HepG2 (cell line): ENCODE data around the gene SMDT1. TPM values are rescaled to one million over a fixed set of nuclear protein-coding genes. Genes with fewer than 3 reads are reported as not detected.

Experiments used
- ATF1 ChIP-seq: IDR thresholded peaks from 2 replicates; pipeline ENCODE4 v1.6.1; 2016; ENCODE audit warnings: mild to moderate bottlenecking, control low read depth
- ATF2 ChIP-seq: sonication (generic); formaldehyde crosslinking; IDR thresholded peaks from 2 replicates; pipeline ENCODE4 v1.4.0; 2020; ENCODE audit warnings: missing genetic modification reagents
- ETV5 ChIP-seq: IDR thresholded peaks from 2 replicates; pipeline ENCODE4 v1.6.1; 2018; ENCODE audit warnings: missing biosample characterization, missing genetic modification reagents, inconsistent platforms, borderline replicate concordance
- GABPA ChIP-seq, 2 experiments: IDR thresholded peaks; 2 replicates each; pipeline ENCODE4 v1.6.1; 2011 to 2016; ENCODE audit warnings: low read depth in 2 of 2, low read length in 1 of 2, missing biosample characterization in 1 of 2, missing genetic modification characterization in 1 of 2
- HINFP ChIP-seq: sonication (generic); formaldehyde crosslinking; IDR thresholded peaks from 2 replicates; pipeline ENCODE4 v1.4.0; 2020; ENCODE audit warnings: low read depth, mild to moderate bottlenecking, missing genetic modification reagents
- HNF4A ChIP-seq: sonication (generic); formaldehyde crosslinking; IDR thresholded peaks from 2 replicates; pipeline ENCODE4 v1.4.0; 2020; ENCODE audit warnings: missing genetic modification reagents
- SP2 ChIP-seq: sonication (generic); formaldehyde crosslinking; IDR thresholded peaks from 2 replicates; pipeline ENCODE4 v1.5.1; 2020; ENCODE audit warnings: mild to moderate bottlenecking, missing genetic modification reagents
- SP4 ChIP-seq: sonication (generic); formaldehyde crosslinking; IDR thresholded peaks from 2 replicates; pipeline ENCODE4 v1.8.1; 2023; ENCODE audit warnings: mild to moderate bottlenecking, missing genetic modification reagents
- SRSF1 ChIP-seq: fragments of 200-400 bp; formaldehyde crosslinking; optimal IDR thresholded peaks from 2 replicates; pipeline ENCODE3; 2017; ENCODE audit warnings: mild to moderate bottlenecking, low read depth, low read length, moderate library complexity
- TAF1 ChIP-seq: sonication (generic); formaldehyde crosslinking; IDR thresholded peaks from 2 replicates; pipeline ENCODE4 v1.4.0; 2020; ENCODE audit warnings: missing genetic modification reagents
- ZBTB38 ChIP-seq: sonication (generic); formaldehyde crosslinking; IDR thresholded peaks from 2 replicates; pipeline ENCODE4 v1.5.1; 2020; ENCODE audit warnings: mild to moderate bottlenecking, missing genetic modification reagents
- ZHX2 ChIP-seq, 2 experiments: sonication (generic) in 1 of 2; formaldehyde crosslinking in 1 of 2; IDR thresholded peaks; 2 replicates each; pipeline versions ENCODE4 v1.6.1 to v1.9.0; 2014 to 2022; ENCODE audit warnings: antibody characterized with exemption in 1 of 2, borderline replicate concordance in 1 of 2, inconsistent platforms in 1 of 2, low read depth in 1 of 2, missing genetic modification reagents in 1 of 2
- ZNF30 ChIP-seq: sonication (generic); formaldehyde crosslinking; IDR thresholded peaks from 2 replicates; pipeline ENCODE4 v1.5.0; 2020; ENCODE audit warnings: mild to moderate bottlenecking, missing genetic modification reagents
- ZNF33B ChIP-seq: sonication (generic); formaldehyde crosslinking; IDR thresholded peaks from 2 replicates; pipeline ENCODE4 v1.5.1; 2020; ENCODE audit warnings: mild to moderate bottlenecking, missing genetic modification reagents
- ZNF512B ChIP-seq: sonication (generic); formaldehyde crosslinking; IDR thresholded peaks from 2 replicates; pipeline ENCODE4 v1.5.1; 2020; ENCODE audit warnings: missing genetic modification reagents, mild to moderate bottlenecking, borderline replicate concordance
- ZNF660 ChIP-seq: sonication (generic); formaldehyde crosslinking; IDR thresholded peaks from 2 replicates; pipeline ENCODE4 v1.5.1; 2020; ENCODE audit warnings: mild to moderate bottlenecking, low read depth, missing genetic modification reagents, borderline replicate concordance
- polyA plus RNA-seq, 8 experiments: library from polyadenylated mRNA; depleted of rRNA in 3 of 8; stranded (reverse) in 7 of 8; unstranded in 1 of 8; fragments of >200 nt; fragmentation: Illumina TruSeq in 4 of 8; extraction: Trizol in 4 of 8; gene quantifications; 2 replicates each; pipeline versions ENCODE4 v1.2.1 to v1.2.3, GENCODE V29; 2011 to 2016; ENCODE audit warnings: low read depth in 4 of 8, missing spikeins in 1 of 8, mixed read lengths in 1 of 8; ENCODE audit not compliant: insufficient read depth in 1 of 8
- total RNA-seq, 5 experiments: library from RNA; depleted of rRNA; stranded (reverse); fragments of >200 nt; fragmentation: Illumina TruSeq; extraction: Trizol; gene quantifications; 2 replicates each; pipeline ENCODE4 v1.2.3, GENCODE V29; 2016; ENCODE audit warnings: low read depth in 1 of 5

Gene SMDT1
- total and polyA plus RNA-seq, 2 of the 13 experiments (the other 11 are each of a cell fraction or from before 2014, with no cell fraction given) = 8.3 to 26.6 TPM

- 0 out of 2 replicates have a peak, but pooled peaks have one; percentile 24 for TF ChIP-seq ZHX2 (IDR thresholded peaks at IDR 0.05; ENCODE audit: low read depth)
- no peak for TF ChIP-seq ZHX2 (CRISPR knock-in tag; IDR thresholded peaks at IDR 0.05; ENCODE audit: borderline replicate concordance)
- TF ChIP-seq ETV5 = peak; percentile 12; the same call in 1 of the 2 replicates
- 0 out of 2 replicates have a peak, but pooled peaks have one; percentile 32 for TF ChIP-seq SP4 (CRISPR knock-in tag)
- peak; percentile 41; the same call in 1 of the 2 replicates for TF ChIP-seq ATF1 (CRISPR knock-in tag)
- TF ChIP-seq HINFP (CRISPR knock-in tag) = no peak
- no peak for TF ChIP-seq GABPA (IDR thresholded peaks at IDR 0.05; ENCODE audit: low read depth, low read length)
- peak; percentile 70 for TF ChIP-seq GABPA (CRISPR knock-in tag; IDR thresholded peaks at IDR 0.05; ENCODE audit: low read depth)
- TF ChIP-seq SP2 (CRISPR knock-in tag) = no peak
- no peak for TF ChIP-seq ZNF30 (CRISPR knock-in tag)
- no peak for TF ChIP-seq ZNF660 (CRISPR knock-in tag)
- TF ChIP-seq SRSF1 = peak; percentile 13
- TF ChIP-seq ATF2 (CRISPR knock-in tag) = 0 out of 2 replicates have a peak, but pooled peaks have one; percentile 6
- TF ChIP-seq TAF1 (CRISPR knock-in tag) = no peak
- TF ChIP-seq ZBTB38 (CRISPR knock-in tag) = no peak
- no peak for TF ChIP-seq ZNF33B (CRISPR knock-in tag)
- no peak for TF ChIP-seq ZNF512B
- peak; percentile 30; the same call in 1 of the 2 replicates for TF ChIP-seq HNF4A
Observed at GRCh38 chr22:42078469-42079318, 806 bp upstream of the SMDT1 start (continued).
